DND-41 (cell line): ENCODE results near the gene SMIM35.

Source experiments
- ATAC-seq: fragments of 200-7000 bp; cut with Tn5 transposase; 3 replicates; pipeline ENCODE4 v1.9.1; 2021; ENCODE audit warnings: low read depth; ENCODE audit not compliant: insufficient read depth
- DNase-seq: peaks from one replicate; pipeline ENCODE4 v3.0.0-alpha.2; 2020
- H2AFZ ChIP-seq: 2 replicates; pipeline ENCODE4 v1.6.0; 2012; ENCODE audit warnings: low read depth, low read length
- H3K27ac ChIP-seq: 2 replicates; pipeline ENCODE4 v1.5.1; 2012; ENCODE audit warnings: low read length, inconsistent platforms
- H3K27me3 ChIP-seq: fragments of 200-600 bp; sonication (generic); 2 replicates; pipeline ENCODE4 v1.6.0; 2012; ENCODE audit warnings: low read length, mild to moderate bottlenecking, inconsistent platforms; ENCODE audit not compliant: insufficient read depth, poor library complexity
- H3K36me3 ChIP-seq: 2 replicates; pipeline ENCODE4 v1.5.1; 2012; ENCODE audit warnings: low read length, inconsistent platforms; ENCODE audit not compliant: insufficient read depth
- H3K4me1 ChIP-seq: 2 replicates; pipeline ENCODE4 v1.5.1; 2012; ENCODE audit warnings: mild to moderate bottlenecking, low read length; ENCODE audit not compliant: insufficient read depth
- H3K4me2 ChIP-seq: 2 replicates; pipeline ENCODE4 v1.6.0; 2012; ENCODE audit warnings: mild to moderate bottlenecking, moderate library complexity, low read length, inconsistent platforms; ENCODE audit not compliant: insufficient read depth
- H3K4me3 ChIP-seq, 2 experiments: fragments of 200-600 bp in 1 of 2; shearing (Covaris generic) in 1 of 2; 2 replicates each; pipeline ENCODE4 v1.5.1; 2012 to 2016; ENCODE audit warnings: inconsistent platforms in 2 of 2, low read length in 2 of 2, mild to moderate bottlenecking in 2 of 2, low read depth in 1 of 2, moderate library complexity in 1 of 2
- H3K79me2 ChIP-seq: 2 replicates; pipeline ENCODE4 v1.6.0; 2012; ENCODE audit warnings: low read length, inconsistent platforms; ENCODE audit not compliant: insufficient read depth
- H3K9ac ChIP-seq: 2 replicates; pipeline ENCODE4 v1.6.0; 2012; ENCODE audit warnings: low read depth, mild to moderate bottlenecking, inconsistent platforms, low read length, moderate library complexity
- H3K9me3 ChIP-seq: 2 replicates; pipeline ENCODE4 v1.5.1; 2012; ENCODE audit warnings: low read length, moderate library complexity, mild to moderate bottlenecking, inconsistent platforms; ENCODE audit not compliant: insufficient read depth, severe bottlenecking
- H4K20me1 ChIP-seq: 2 replicates; pipeline ENCODE4 v1.6.0; 2012; ENCODE audit warnings: low read length; ENCODE audit not compliant: insufficient read depth
- CTCF ChIP-seq: IDR thresholded peaks from 2 replicates; pipeline ENCODE4 v1.5.1; 2012; ENCODE audit warnings: borderline replicate concordance, low read length, moderate library complexity, mild to moderate bottlenecking; ENCODE audit not compliant: poor library complexity, severe bottlenecking; ENCODE audit errors: extremely low read depth
- EZH2 ChIP-seq: IDR thresholded peaks from 3 replicates; pipeline ENCODE4 v1.6.1; 2012; ENCODE audit warnings: borderline replicate concordance, low read depth, mild to moderate bottlenecking, moderate library complexity, low read length, inconsistent platforms; ENCODE audit not compliant: severe bottlenecking

Gene SMIM35

GRCh38 chr11:118079491-118079890 lies 7.3 kb downstream of the SMIM35 start:
- DNase-seq (no peak), ATAC-seq (no peak)
- no peaks in the 10 kb centered on the region for H3K9me3 ChIP-seq
- no peaks in the 10 kb centered on the region for H3K4me1 ChIP-seq
- no peak overlapping the region for H3K9ac ChIP-seq
- H2AFZ ChIP-seq: no peak overlapping the region
- H3K79me2 ChIP-seq: no peaks in the 10 kb centered on the region
- H3K27me3 ChIP-seq: peaks cover 63% of the 10 kb centered on the region
- H3K4me3 ChIP-seq: no peak overlapping the region
- no peaks in the 10 kb centered on the region for H3K36me3 ChIP-seq
- TF ChIP-seq EZH2: no peak
- H4K20me1 ChIP-seq: peaks cover 6% of the 10 kb centered on the region; the same call in 1 of the 2 replicates
- no peak overlapping the region for H3K4me2 ChIP-seq
- no peak overlapping the region for H3K27ac ChIP-seq

GRCh38 chr11:118078911-118079411 lies 7.8 kb downstream of the SMIM35 start:
- no peak for ATAC-seq
- no peak overlapping the region for H3K9ac ChIP-seq

GRCh38 chr11:118076754-118077281 lies 9.9 kb downstream of the SMIM35 start, which contains the start of gene TMPRSS4:
Gene TMPRSS4 (plus strand): TSS chr11:118077078. CDS start chr11:118077303, 225 bp downstream.
- no peak within 1 kb of the TSS for H3K4me2 ChIP-seq
- no peak within 1 kb of the TSS for H3K27ac ChIP-seq
- no peaks in the 10 kb centered on the region for H3K9me3 ChIP-seq
- no peak within 1 kb of the TSS for H3K9ac ChIP-seq
- no peak within 1 kb of the TSS for H3K4me3 ChIP-seq
- H3K79me2 ChIP-seq: no peaks in the 10 kb centered on the region
- ATAC-seq: no peak
- peaks cover 4% of the 10 kb centered on the region; the same call in 1 of the 2 replicates for H4K20me1 ChIP-seq
- H3K36me3 ChIP-seq: no peaks in the 10 kb centered on the region
- DNase-seq: no peak
- no peak for TF ChIP-seq EZH2
- peaks cover 54% of the 10 kb centered on the region for H3K27me3 ChIP-seq
- H3K4me1 ChIP-seq: no peaks in the 10 kb centered on the region
- H2AFZ ChIP-seq: no peak within 1 kb of the TSS

More at GRCh38 chr11:118078911-118079411, 7.8 kb downstream of the SMIM35 start:
- peaks cover 63% of the 10 kb centered on the region for H3K27me3 ChIP-seq
- no peak overlapping the region for H2AFZ ChIP-seq
- DNase-seq: no peak
- H3K27ac ChIP-seq: no peak overlapping the region
- H3K36me3 ChIP-seq: no peaks in the 10 kb centered on the region
- peaks cover 6% of the 10 kb centered on the region; the same call in 1 of the 2 replicates for H4K20me1 ChIP-seq
- no peak overlapping the region for H3K4me2 ChIP-seq
- H3K4me1 ChIP-seq: no peaks in the 10 kb centered on the region
- no peaks in the 10 kb centered on the region for H3K9me3 ChIP-seq
- TF ChIP-seq CTCF: no peak
- TF ChIP-seq EZH2: no peak
- no peaks in the 10 kb centered on the region for H3K79me2 ChIP-seq
- H3K4me3 ChIP-seq: no peak overlapping the region

GRCh38 chr11:118074785-118075184 lies 12.0 kb downstream of the SMIM35 start:
- no peak overlapping the region for H2AFZ ChIP-seq
- no peak for TF ChIP-seq EZH2
- no peak for TF ChIP-seq CTCF
- no peak overlapping the region for H3K9ac ChIP-seq
- H3K9me3 ChIP-seq: no peaks in the 10 kb centered on the region
- no peak overlapping the region for H3K27ac ChIP-seq
- DNase-seq (no peak), ATAC-seq (no peak)
- H3K4me3 ChIP-seq: no peak overlapping the region
- no peaks in the 10 kb centered on the region for H3K79me2 ChIP-seq
- H4K20me1 ChIP-seq: peaks cover 4% of the 10 kb centered on the region; the same call in 1 of the 2 replicates
- no peaks in the 10 kb centered on the region for H3K36me3 ChIP-seq
- H3K4me1 ChIP-seq: no peaks in the 10 kb centered on the region
- H3K4me2 ChIP-seq: no peak overlapping the region
- H3K27me3 ChIP-seq: peaks cover 40% of the 10 kb centered on the region
